Heart left ventricle (tissue), 16 donors: ENCODE results near the gene PCNX4. TPM values are rescaled to one million over a fixed set of nuclear protein-coding genes. Genes with fewer than 3 reads are reported as not detected.

Source experiments
- ATAC-seq, 4 donors: fragments of 200-7000 bp; cut with Tn5 transposase; one replicate each; pipeline ENCODE4 v1.9.1; 2020 to 2022; ENCODE audit warnings: moderate library complexity in 4 of 4, mild to moderate bottlenecking in 3 of 4, moderate number of reproducible peaks in 1 of 4
- DNase-seq, 5 donors: peaks; one replicate each; pipeline ENCODE4 v3.0.0-alpha.2; 2020
- H3K27ac ChIP-seq, 12 donors: fragments of 200-600 bp; sonication (generic) in 4 of 12; one replicate each; pipeline versions ENCODE4 v1.5.0 to v1.8.0; 2016 to 2022; ENCODE audit warnings: mild to moderate bottlenecking in 2 of 12
- H3K27me3 ChIP-seq, 9 donors: fragments of 200-600 bp; sonication (generic) in 2 of 9; one replicate each; pipeline versions ENCODE4 v1.5.1 to v1.8.0; 2016 to 2022; ENCODE audit warnings: mild to moderate bottlenecking in 3 of 9
- H3K36me3 ChIP-seq, 9 donors: fragments of 200-600 bp; sonication (generic) in 2 of 9; one replicate each; pipeline versions ENCODE4 v1.5.0 to v1.8.0; 2018 to 2022; ENCODE audit warnings: mild to moderate bottlenecking in 2 of 9
- H3K4me1 ChIP-seq, 12 donors: fragments of 200-600 bp; sonication (generic) in 4 of 12; one replicate each; pipeline versions ENCODE4 v1.5.0 to v1.8.0; 2016 to 2022; ENCODE audit warnings: mild to moderate bottlenecking in 3 of 12
- H3K4me3 ChIP-seq, 12 donors: fragments of 200-600 bp; sonication (generic) in 4 of 12; one replicate each; pipeline versions ENCODE4 v1.5.0 to v1.8.0; 2017 to 2022; ENCODE audit warnings: mild to moderate bottlenecking in 9 of 12, moderate library complexity in 4 of 12
- H3K9me3 ChIP-seq, 12 donors: fragments of 200-600 bp; sonication (generic) in 4 of 12; one replicate each; pipeline versions ENCODE4 v1.5.0 to v1.8.0; 2016 to 2022; ENCODE audit warnings: mild to moderate bottlenecking in 1 of 12
- CTCF ChIP-seq, 12 donors: fragments of 200-600 bp; sonication (generic) in 4 of 12; IDR thresholded peaks; one replicate each; pipeline versions ENCODE4 v1.5.0 to v1.8.0; 2018 to 2022; ENCODE audit warnings: antibody characterized with exemption in 12 of 12, mild to moderate bottlenecking in 5 of 12
- POLR2A ChIP-seq, 2 donors: fragments of 450-650 bp; IDR thresholded peaks; one replicate each; pipeline ENCODE4 v1.6.1; 2017; ENCODE audit warnings: antibody characterized with exemption in 2 of 2, mild to moderate bottlenecking in 2 of 2, moderate library complexity in 2 of 2
- WGBS, 4 donors: extraction: QIAGEN DNeasy Blood & Tissue Kit in 2 of 4; methylation state at CpG; one replicate each; pipeline versions ENCODE4 v1.1.5 to v1.1.7; 2013 to 2018; 5-methylcytosine and 5-hydroxymethylcytosine counted together
- intact Hi-C, 10 donors: fragments of 100-400 bp; cut with DNase I; formaldehyde crosslinking; loops; one replicate each; pipeline versions ENCODE4 v1.11.1 to v1.14.2; 2022
- polyA plus RNA-seq, 2 donors: library from polyadenylated mRNA; stranded (reverse); fragments of 200-250 nt; gene quantifications; one replicate each; pipeline ENCODE4 v1.2.3, GENCODE V29; 2013
- total RNA-seq, 9 donors: library from RNA; depleted of rRNA in 2 of 9; stranded (reverse); fragments of >200 nt in 2 of 9; fragmentation: NEBNext Ultra II Directional in 3 of 9; extraction: Animal tissue kit (Norgen Biotek cat#: 25700) in 3 of 9; gene quantifications; one replicate each; pipeline versions ENCODE4 v1.1.0 to v1.2.4, GENCODE V29; 2016 to 2023
- donor health status: ischemic (EF 13 %, LVEDD 7.1; RV severe dilation, severe dysfunction).
- donor health status: healthy with polysubstance abuse.
- donor health status: DM: no; HTN: yes; CAD: no.
- donor health status: DM: no; HTN: no; CAD: no.
- donor health status: ischemic (EF 25% LVEDD 6.9; RV normal size, moderate dysfunction).
- donor health status: ischemic (EF 25% LVEDD 5.7; RV mildly dilated, moderate dysfunction).
- donor health status: healthy.
- donor health status: DM: yes; HTN: yes; CAD: no.
- donor health status: ischemic (EF 35%, LVEDD 5.7; RV mildly dilated, moderate dysfunction).
- donor health status: nonischemic (EF 11% LVEDD 7.7; RV severe dilation, severe dysfunction).
- donor health status: DM: yes; HTN: yes; CAD: no.
- donor health status: PGD.
- donor health status: ischemic (EF 29% LVEDD 5.4; RV normal size, mild dysfunction).
- donor health status: nonischemic (EF 23%, LVEDD 6.1; RV moderate dilation, normal function).

PCNX4 gene
- total and polyA plus RNA-seq, 11 donors = 19.7 to 56.2 (median 32.4) TPM

GRCh38 chr14:60217713-60218112, 126.0 kb downstream of the PCNX4 start:
- Histone ChIP-seq H3K36me3 (no peaks in the 10 kb centered on the region), H3K27ac (peak overlapping the region in 1 of 12 donors; percentile 52), H3K4me3 (no peak overlapping the region), H3K27me3 (no peaks in the 10 kb centered on the region), H3K4me1 (peaks cover 0 to 18% (median 0%) of the 10 kb centered on the region in 12 donors), H3K9me3 (no peaks in the 10 kb centered on the region)
- no peak for TF ChIP-seq POLR2A (IDR thresholded peaks at IDR 0.05)
- no peak for TF ChIP-seq CTCF (IDR thresholded peaks at IDR 0.05)
- DNase-seq (no peak), ATAC-seq (no peak)
- intact Hi-C loops = no loop called here
- WGBS, 4 donors = 57 to 80% (median 68%) methylated on average over 2 to 3 of the region's 3 CpGs

Other genes starting within 250 kb of the PCNX4 start
- gene RTN1, start 221.1 kb upstream of the PCNX4 start, total RNA-seq = 1 to 10 TPM in 5 of 9 donors, under 1 TPM in 4; 0.49 to 8.4 (median 1.1) TPM
- under 1 TPM; 0.15 to 0.62 TPM for gene RTN1, start 221.1 kb upstream of the PCNX4 start, polyA plus RNA-seq
- gene LRRC9, start 171.8 kb upstream of the PCNX4 start, total RNA-seq = under 1 TPM in 3 of 9 donors, not detected in 6; 0.36 to 0.66 (median 0.60) TPM
- gene LRRC9, start 171.8 kb upstream of the PCNX4 start, polyA plus RNA-seq = under 1 TPM in 1 of 2 donors, not detected in 1; 0.01 TPM
- 10 to 100 TPM; 27.9 to 76.6 (median 40.2) TPM for gene DHRS7, start 73.5 kb downstream of the PCNX4 start, total RNA-seq
- 10 to 100 TPM; 40.5 to 89.3 TPM for gene DHRS7, start 73.5 kb downstream of the PCNX4 start, polyA plus RNA-seq
- gene PPM1A, start 157.3 kb downstream of the PCNX4 start, total RNA-seq = 100 to 1,000 TPM in 4 of 9 donors, 10 to 100 TPM in 5; 60.7 to 126 (median 95.1) TPM
- 10 to 100 TPM; 27.7 to 55.1 TPM for gene PPM1A, start 157.3 kb downstream of the PCNX4 start, polyA plus RNA-seq